BJ (cell line): ENCODE data around the gene RAB11FIP2. TPM values are rescaled to one million over a fixed set of nuclear protein-coding genes. Genes with fewer than 3 reads are reported as not detected.

Source experiments
- CTCF ChIA-PET: fragments of 350-600 bp; formaldehyde crosslinking; extraction: SDS; loops from one replicate; lab custom pipeline; 2021; ENCODE audit warnings: antibody characterized with exemption, inconsistent platforms; lab: Yijun Ruan, JAX
- POLR2A ChIA-PET: fragments of 300-600 bp; sonication (Branson Sonifier 250); formaldehyde crosslinking; extraction: SDS; loops from one replicate; lab custom pipeline; 2021; ENCODE audit warnings: antibody characterized with exemption; lab: Charles Lee
- DNase-seq: peaks from one replicate; pipeline ENCODE4 v3.0.0-alpha.2; 2011; ENCODE audit warnings: low read depth
- H3K27me3 ChIP-seq: 2 replicates; pipeline ENCODE4 v1.6.0; 2011; ENCODE audit warnings: low read length; ENCODE audit not compliant: control insufficient read depth, insufficient read depth
- H3K36me3 ChIP-seq: 2 replicates; pipeline ENCODE4 v1.5.1; 2011; ENCODE audit warnings: low read length; ENCODE audit not compliant: control insufficient read depth, insufficient read depth
- H3K4me3 ChIP-seq: 2 replicates; pipeline ENCODE4 v1.5.1; 2011; ENCODE audit warnings: low read depth, mild to moderate bottlenecking, control low read depth, low read length
- polyA plus RNA-seq: library from polyadenylated mRNA; depleted of rRNA; stranded (reverse); fragments of >200 nt; gene quantifications from 2 replicates; pipeline ENCODE4 v1.2.3, GENCODE V29; 2011
- TF ChIP-seq, protein P1 (sequence below): IDR thresholded peaks from 2 replicates; pipeline ENCODE4 v1.5.1; 2011; ENCODE audit warnings: low read depth, mild to moderate bottlenecking, control low read depth, inconsistent platforms, low read length, moderate library complexity; ENCODE audit not compliant: insufficient read depth

The RAB11FIP2 gene
- polyA plus RNA-seq, 1 experiment: 5.2 TPM

DNA sequence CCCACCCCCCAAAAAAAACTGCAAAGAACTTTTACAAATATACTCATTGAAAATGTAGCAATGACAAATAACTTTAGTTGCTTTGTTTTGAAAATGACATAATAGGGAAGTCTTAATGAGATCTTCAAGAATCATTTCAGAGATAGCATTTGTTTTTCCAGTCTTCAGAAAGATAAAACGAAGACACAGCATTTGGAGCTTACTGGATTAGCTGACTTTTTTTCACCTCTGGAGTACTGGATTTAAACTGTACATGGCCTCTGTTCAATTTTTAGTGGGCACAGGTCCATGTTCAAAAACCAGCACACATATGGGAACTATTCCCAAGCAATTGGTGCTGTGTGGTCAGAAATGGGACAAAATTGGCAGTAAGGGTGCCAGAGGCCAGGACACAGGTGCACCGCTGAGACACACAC, 3.9 kb downstream of the RAB11FIP2 start:
- TF ChIP-seq, protein P1, sequence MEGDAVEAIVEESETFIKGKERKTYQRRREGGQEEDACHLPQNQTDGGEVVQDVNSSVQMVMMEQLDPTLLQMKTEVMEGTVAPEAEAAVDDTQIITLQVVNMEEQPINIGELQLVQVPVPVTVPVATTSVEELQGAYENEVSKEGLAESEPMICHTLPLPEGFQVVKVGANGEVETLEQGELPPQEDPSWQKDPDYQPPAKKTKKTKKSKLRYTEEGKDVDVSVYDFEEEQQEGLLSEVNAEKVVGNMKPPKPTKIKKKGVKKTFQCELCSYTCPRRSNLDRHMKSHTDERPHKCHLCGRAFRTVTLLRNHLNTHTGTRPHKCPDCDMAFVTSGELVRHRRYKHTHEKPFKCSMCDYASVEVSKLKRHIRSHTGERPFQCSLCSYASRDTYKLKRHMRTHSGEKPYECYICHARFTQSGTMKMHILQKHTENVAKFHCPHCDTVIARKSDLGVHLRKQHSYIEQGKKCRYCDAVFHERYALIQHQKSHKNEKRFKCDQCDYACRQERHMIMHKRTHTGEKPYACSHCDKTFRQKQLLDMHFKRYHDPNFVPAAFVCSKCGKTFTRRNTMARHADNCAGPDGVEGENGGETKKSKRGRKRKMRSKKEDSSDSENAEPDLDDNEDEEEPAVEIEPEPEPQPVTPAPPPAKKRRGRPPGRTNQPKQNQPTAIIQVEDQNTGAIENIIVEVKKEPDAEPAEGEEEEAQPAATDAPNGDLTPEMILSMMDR: no peak
- ChIA-PET CTCF (no interaction called here), POLR2A (no interaction called here)
- no peaks in the 10 kb centered on the region for H3K27me3 ChIP-seq
- DNase-seq: no peak
- H3K4me3 ChIP-seq: no peak overlapping the region
- no peaks in the 10 kb centered on the region for H3K36me3 ChIP-seq

DNA sequence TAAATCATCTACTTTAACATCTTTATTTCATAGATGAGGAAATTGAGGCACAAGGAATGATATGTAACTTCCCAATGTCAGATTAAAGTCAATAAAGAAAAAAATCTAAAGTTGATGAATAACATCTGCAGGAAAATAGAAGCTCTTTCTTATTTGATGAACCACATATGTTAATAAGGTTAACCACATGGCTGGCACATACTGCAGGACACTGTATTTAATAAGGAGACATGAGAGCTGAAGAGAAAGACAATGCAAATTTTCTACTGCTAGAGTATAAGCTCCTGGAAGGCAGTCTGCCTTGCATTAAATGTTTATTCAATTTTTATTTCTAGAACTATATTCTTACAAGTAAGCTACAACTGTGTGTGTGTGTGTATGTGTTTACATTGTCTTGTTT, 4.4 kb downstream of the RAB11FIP2 start:
- Histone ChIP-seq H3K36me3 (no peaks in the 10 kb centered on the region), H3K4me3 (no peak overlapping the region), H3K27me3 (no peaks in the 10 kb centered on the region)
- CTCF ChIA-PET: interaction anchor here (1.1 kb wide), 1 partner anchor 611 kb away, joined by 3 read pairs; no protein-coding TSS in a partner anchor
- no peak for DNase-seq
- TF ChIP-seq, protein P1: no peak
- POLR2A ChIA-PET: no interaction called here

DNA sequence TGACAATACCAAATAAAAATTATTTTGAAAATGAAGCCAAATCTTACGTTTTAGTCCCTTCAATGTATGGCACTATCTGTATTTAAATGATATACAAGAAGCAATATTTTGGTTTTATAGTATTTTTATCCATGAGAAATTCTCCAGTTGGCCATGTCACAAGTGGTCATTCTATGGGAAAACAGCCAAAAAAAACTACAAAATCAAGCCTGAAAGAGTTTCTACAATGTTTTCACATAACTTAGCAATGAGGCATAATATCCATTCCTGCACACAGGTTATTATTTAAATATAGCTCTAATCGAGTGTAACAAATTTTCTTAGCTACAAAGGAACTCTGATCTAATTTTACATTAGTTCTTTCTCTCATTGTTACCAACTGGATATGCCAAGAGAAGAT, 5.4 kb downstream of the RAB11FIP2 start:
- POLR2A ChIA-PET: no interaction called here
- Histone ChIP-seq H3K4me3 (no peak overlapping the region), H3K27me3 (no peaks in the 10 kb centered on the region)

DNA sequence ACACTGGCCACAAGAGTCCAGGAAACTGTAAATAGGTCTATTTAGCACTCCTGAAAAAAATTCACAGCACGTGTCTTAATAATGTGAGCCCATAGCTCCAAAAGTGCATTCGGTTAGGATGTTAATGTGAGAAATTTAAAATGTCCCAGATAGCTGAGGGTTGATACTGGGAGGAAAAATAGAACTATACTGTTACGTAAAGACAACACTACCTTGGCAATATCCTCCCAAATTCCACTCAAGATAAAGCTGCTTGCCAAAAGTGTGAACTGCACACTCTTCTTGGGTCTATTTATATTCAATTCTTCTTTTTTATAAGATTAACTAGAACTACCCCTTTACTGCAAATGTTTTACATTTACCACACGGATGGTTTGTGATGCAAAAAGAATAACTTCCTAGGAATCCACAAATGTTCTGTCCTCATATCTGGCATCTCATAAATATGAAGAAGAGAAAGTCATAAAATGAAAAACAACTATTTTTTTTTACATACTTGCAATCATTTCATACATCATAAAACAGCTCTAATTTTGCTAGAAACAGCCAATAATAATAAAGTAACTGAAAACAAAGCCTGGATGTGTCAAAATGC, 10.4 kb downstream of the RAB11FIP2 start:
- Histone ChIP-seq H3K4me3 (no peak overlapping the region), H3K36me3 (no peaks in the 10 kb centered on the region), H3K27me3 (no peaks in the 10 kb centered on the region)
- CTCF ChIA-PET: interaction anchor here (0.6 to 1.2 kb wide), 3 partner anchors 177 to 652 kb away, joined by 3 to 4 read pairs (median 3); no protein-coding TSS in a partner anchor
- TF ChIP-seq, protein P1: no peak
- POLR2A ChIA-PET: interaction anchor here (0.8 kb wide), 1 partner anchor 56 kb away, joined by 5 read pairs; no protein-coding TSS in a partner anchor
- DNase-seq: peak; percentile 23

More for the DNA sequence above, 5.4 kb downstream of the RAB11FIP2 start:
- peak; percentile 11 for DNase-seq
- no peaks in the 10 kb centered on the region for H3K36me3 ChIP-seq
- TF ChIP-seq, protein P1: no peak
- CTCF ChIA-PET: no interaction called here

DNA sequence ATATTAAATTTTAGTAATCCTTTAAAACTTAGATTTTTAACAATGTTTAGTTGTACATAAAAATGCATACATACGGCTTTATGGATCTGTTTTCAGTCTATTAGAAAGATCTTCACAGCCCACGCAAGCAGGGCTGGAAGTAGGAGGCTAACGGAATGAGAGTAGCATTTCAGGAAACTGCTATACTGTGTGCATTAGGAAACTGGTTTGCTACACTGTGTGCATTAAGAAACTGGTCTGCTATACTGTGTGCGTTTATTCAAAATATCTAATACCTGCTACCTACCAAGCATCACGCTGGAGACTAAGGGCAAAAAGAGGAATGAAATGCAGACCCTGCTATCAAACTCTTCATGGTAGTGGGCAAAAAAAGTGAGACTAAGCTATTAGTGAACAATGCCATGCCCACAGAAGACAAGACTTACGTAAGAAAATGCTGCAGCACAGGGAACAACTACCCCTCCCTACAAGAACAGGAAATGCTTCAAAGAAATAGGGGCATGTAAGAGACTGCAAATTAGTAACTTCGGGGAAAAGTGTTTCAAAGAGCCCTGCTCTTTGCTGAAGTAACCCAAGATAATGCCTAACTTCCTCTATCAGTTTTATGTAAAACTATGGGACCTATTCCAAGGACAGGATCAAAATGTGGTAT, 11.3 kb downstream of the RAB11FIP2 start:
- Histone ChIP-seq H3K27me3 (no peaks in the 10 kb centered on the region), H3K36me3 (no peaks in the 10 kb centered on the region), H3K4me3 (no peak overlapping the region)
- TF ChIP-seq, protein P1: no peak
- ChIA-PET CTCF (no interaction called here), POLR2A (no interaction called here)
- no peak for DNase-seq
